ENCODE measurements around the gene MATR3.
"Not testable (repeated sequence)": the region's sequence is repeated elsewhere in the genome, so short reads cannot be mapped to it uniquely, and the experiment has no call there.

MATR3 gene

DNA sequence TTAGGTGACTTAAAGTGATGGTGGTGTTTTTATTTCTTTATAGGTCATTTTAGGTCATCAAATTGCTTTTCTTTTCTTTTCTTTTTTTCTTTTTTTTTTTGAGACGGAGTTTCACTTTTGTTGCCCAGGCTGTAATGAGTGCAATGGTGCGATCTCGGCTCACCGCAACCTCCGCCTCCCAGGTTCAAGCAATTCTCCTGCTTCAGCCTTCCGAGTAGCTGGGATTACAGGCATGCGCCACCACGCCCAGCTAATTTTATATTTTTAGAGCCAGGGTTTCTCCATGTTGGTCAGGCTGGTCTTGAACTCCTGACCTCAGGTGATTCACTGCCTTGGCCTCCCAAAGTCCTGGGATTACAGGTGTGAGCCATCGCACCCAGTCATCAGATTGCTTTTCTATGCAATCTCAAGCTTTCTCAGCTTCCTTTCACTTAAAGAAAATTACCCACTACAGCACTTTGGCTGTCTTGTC, 17.2 kb downstream of the MATR3 start:
- H3K4me1 ChIP-seq (ENCODE audit: control insufficient read depth in 5 of 5, insufficient read depth in 5 of 5, low read length in 5 of 5): peaks cover 0 to 45% (median 18%) of the 10 kb centered on the region in 5 donors
- H3K27ac ChIP-seq (ENCODE audit: low read depth, low read length); H3K9me3 ChIP-seq (ENCODE audit: control insufficient read depth in 5 of 5, low read length in 5 of 5); H3K4me3 ChIP-seq (ENCODE audit: low read depth in 1 of 5, low read length in 5 of 5); H3K9ac ChIP-seq (ENCODE audit: low read length in 5 of 5); H3K36me3 ChIP-seq (ENCODE audit: control insufficient read depth in 5 of 5, insufficient read depth in 5 of 5, low read length in 5 of 5); H3K27me3 ChIP-seq (ENCODE audit: control insufficient read depth in 5 of 5, insufficient read depth in 4 of 5, low read length in 5 of 5): not testable (repeated sequence)

DNA sequence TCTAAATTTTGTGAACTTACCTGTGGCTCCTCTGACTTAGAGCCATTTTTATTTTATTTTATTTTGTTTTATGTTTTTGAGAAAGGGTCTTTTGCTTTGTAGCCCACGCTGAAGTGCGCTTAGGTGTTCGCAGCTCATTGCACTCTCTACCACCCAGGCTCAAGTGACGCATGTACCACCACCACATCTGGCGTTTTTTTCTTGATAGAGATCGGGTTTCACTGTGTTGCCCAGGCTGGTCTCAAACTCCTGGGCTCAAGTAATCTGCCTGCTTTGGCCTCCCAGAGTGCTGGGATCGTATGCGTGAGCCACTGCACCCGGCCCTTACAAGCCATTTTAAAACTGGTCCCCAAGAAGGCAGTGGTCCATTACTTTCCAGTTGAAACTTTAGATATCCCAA, 18.5 kb downstream of the MATR3 start:
- peaks cover 0 to 35% (median 13%) of the 10 kb centered on the region in 5 donors for H3K4me1 ChIP-seq (ENCODE audit: control insufficient read depth in 5 of 5, insufficient read depth in 5 of 5, low read length in 5 of 5)
- H3K4me3 ChIP-seq (ENCODE audit: low read depth in 1 of 5, low read length in 5 of 5): no peak overlapping the region
- H3K9ac ChIP-seq (ENCODE audit: low read length in 5 of 5): no peak overlapping the region
- H3K27ac ChIP-seq (ENCODE audit: low read depth, low read length): no peak overlapping the region
- H3K9me3 ChIP-seq (ENCODE audit: control insufficient read depth in 5 of 5, low read length in 5 of 5): no peaks in the 10 kb centered on the region
- no peaks in the 10 kb centered on the region for H3K27me3 ChIP-seq (ENCODE audit: control insufficient read depth in 5 of 5, insufficient read depth in 4 of 5, low read length in 5 of 5)
- peaks cover 13 to 14% (median 13%) of the 10 kb centered on the region in 5 donors for H3K36me3 ChIP-seq (ENCODE audit: control insufficient read depth in 5 of 5, insufficient read depth in 5 of 5, low read length in 5 of 5)

GRCh38 chr5:139314276-139314675, 20.7 kb downstream of the MATR3 start:
- no peaks in the 10 kb centered on the region for H3K27me3 ChIP-seq (ENCODE audit: control insufficient read depth in 5 of 5, insufficient read depth in 4 of 5, low read length in 5 of 5)
- H3K36me3 ChIP-seq (ENCODE audit: control insufficient read depth in 5 of 5, insufficient read depth in 5 of 5, low read length in 5 of 5): peaks cover 21 to 35% (median 27%) of the 10 kb centered on the region in 5 donors

DNA sequence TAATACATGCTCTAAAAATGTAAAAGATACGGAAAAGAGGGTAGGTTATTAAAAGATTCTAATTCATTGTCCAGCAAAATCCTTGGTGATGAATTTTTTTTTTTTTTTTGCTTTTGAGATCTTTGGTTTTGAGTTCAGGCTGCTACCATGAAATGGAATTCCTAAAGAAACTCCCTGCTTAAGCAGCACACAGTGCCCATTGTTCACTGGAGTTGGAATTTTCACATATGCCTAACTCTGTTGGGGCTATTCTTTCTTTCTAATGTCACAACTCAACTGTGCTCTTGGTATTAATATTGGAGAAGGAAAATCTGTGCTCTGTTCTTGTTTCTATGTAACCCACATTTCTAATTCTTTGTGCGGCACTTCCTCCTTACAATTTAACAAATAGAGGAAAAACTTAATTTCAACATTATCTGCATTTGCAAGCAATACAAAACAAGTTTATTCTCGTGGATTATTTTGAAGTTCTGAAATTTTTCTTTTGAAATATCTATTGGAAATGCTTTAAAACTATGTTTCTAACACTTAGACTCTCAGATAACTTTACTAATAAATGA, 21.6 kb downstream of the MATR3 start:
- no peak overlapping the region for H3K27ac ChIP-seq (ENCODE audit: low read depth, low read length)
- peaks cover 0 to 11% (median 3%) of the 10 kb centered on the region in 5 donors for H3K4me1 ChIP-seq (ENCODE audit: control insufficient read depth in 5 of 5, insufficient read depth in 5 of 5, low read length in 5 of 5)

More at GRCh38 chr5:139314276-139314675, 20.7 kb downstream of the MATR3 start:
- no peak overlapping the region for H3K9ac ChIP-seq (ENCODE audit: low read length in 5 of 5)
- no peaks in the 10 kb centered on the region for H3K9me3 ChIP-seq (ENCODE audit: control insufficient read depth in 5 of 5, low read length in 5 of 5)
- peaks cover 0 to 16% (median 3%) of the 10 kb centered on the region in 5 donors for H3K4me1 ChIP-seq (ENCODE audit: control insufficient read depth in 5 of 5, insufficient read depth in 5 of 5, low read length in 5 of 5)
- H3K4me3 ChIP-seq (ENCODE audit: low read depth in 1 of 5, low read length in 5 of 5): no peak overlapping the region
- H3K27ac ChIP-seq (ENCODE audit: low read depth, low read length): no peak overlapping the region

GRCh38 chr5:139335811-139336210, 42.3 kb downstream of the MATR3 start:
- H3K9me3 ChIP-seq (ENCODE audit: control insufficient read depth in 5 of 5, low read length in 5 of 5): no peaks in the 10 kb centered on the region
- H3K4me1 ChIP-seq (ENCODE audit: control insufficient read depth in 5 of 5, insufficient read depth in 5 of 5, low read length in 5 of 5): peaks cover 0 to 11% (median 9%) of the 10 kb centered on the region in 5 donors
- H3K27ac ChIP-seq (ENCODE audit: low read depth, low read length): no peak overlapping the region
- H3K36me3 ChIP-seq (ENCODE audit: control insufficient read depth in 5 of 5, insufficient read depth in 5 of 5, low read length in 5 of 5): peaks cover 8 to 24% (median 9%) of the 10 kb centered on the region in 5 donors
- H3K4me3 ChIP-seq (ENCODE audit: low read depth in 1 of 5, low read length in 5 of 5): no peak overlapping the region
- H3K27me3 ChIP-seq (ENCODE audit: control insufficient read depth in 5 of 5, insufficient read depth in 4 of 5, low read length in 5 of 5): no peaks in the 10 kb centered on the region
- H3K9ac ChIP-seq (ENCODE audit: low read length in 5 of 5): no peak overlapping the region

More for the DNA sequence above, 21.6 kb downstream of the MATR3 start:
- Histone ChIP-seq H3K4me3 (ENCODE audit: low read depth in 1 of 5, low read length in 5 of 5) (no peak overlapping the region), H3K9ac (ENCODE audit: low read length in 5 of 5) (no peak overlapping the region), H3K9me3 (ENCODE audit: control insufficient read depth in 5 of 5, low read length in 5 of 5) (no peaks in the 10 kb centered on the region), H3K27me3 (ENCODE audit: control insufficient read depth in 5 of 5, insufficient read depth in 4 of 5, low read length in 5 of 5) (no peaks in the 10 kb centered on the region), H3K36me3 (ENCODE audit: control insufficient read depth in 5 of 5, insufficient read depth in 5 of 5, low read length in 5 of 5) (peaks cover 21 to 42% (median 32%) of the 10 kb centered on the region in 5 donors)

- Histone ChIP-seq H3K9ac (ENCODE audit: low read length in 5 of 5) (no peak overlapping the region), H3K9me3 (ENCODE audit: control insufficient read depth in 5 of 5, low read length in 5 of 5) (no peaks in the 10 kb centered on the region), H3K36me3 (ENCODE audit: control insufficient read depth in 5 of 5, insufficient read depth in 5 of 5, low read length in 5 of 5) (peaks cover 0 to 3% (median 0%) of the 10 kb centered on the region in 5 donors), H3K4me1 (ENCODE audit: control insufficient read depth in 5 of 5, insufficient read depth in 5 of 5, low read length in 5 of 5) (peaks cover 4 to 36% (median 29%) of the 10 kb centered on the region in 5 donors), H3K27ac (ENCODE audit: low read depth, low read length) (no peak overlapping the region), H3K27me3 (ENCODE audit: control insufficient read depth in 5 of 5, insufficient read depth in 4 of 5, low read length in 5 of 5) (no peaks in the 10 kb centered on the region), H3K4me3 (ENCODE audit: low read depth in 1 of 5, low read length in 5 of 5) (no peak overlapping the region)
Measured at GRCh38 chr5:139340051-139340450, 46.5 kb downstream of the MATR3 start.

DNA sequence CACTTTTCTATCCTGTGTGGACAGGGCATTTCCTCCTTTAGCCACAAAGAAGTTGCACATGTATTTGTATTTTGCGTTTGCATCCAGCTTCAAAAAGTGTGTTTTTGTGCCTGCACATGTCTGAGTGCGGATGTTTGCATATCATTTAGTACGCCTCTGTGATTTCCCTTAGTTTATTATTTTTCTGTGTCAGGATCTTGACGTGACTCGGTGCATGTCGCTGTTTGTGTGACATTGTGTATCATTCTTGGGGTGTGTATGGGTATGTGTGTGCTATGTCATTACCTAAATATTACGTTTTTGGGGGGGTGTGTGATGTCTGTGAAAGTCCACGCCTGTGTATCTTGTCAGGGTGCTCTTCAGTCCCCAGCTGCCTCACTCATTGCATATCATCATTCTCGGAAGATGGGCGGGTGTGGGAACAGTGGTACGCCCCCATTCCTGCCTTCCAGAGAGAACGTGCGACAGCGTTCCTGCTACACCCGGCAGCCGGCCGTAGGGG, 47.7 kb downstream of the MATR3 start:
- H3K9me3 ChIP-seq (ENCODE audit: control insufficient read depth in 5 of 5, low read length in 5 of 5): no peaks in the 10 kb centered on the region
- H3K27ac ChIP-seq (ENCODE audit: low read depth, low read length): peak overlapping the region; percentile 99
- peaks cover 4 to 36% (median 29%) of the 10 kb centered on the region in 5 donors for H3K4me1 ChIP-seq (ENCODE audit: control insufficient read depth in 5 of 5, insufficient read depth in 5 of 5, low read length in 5 of 5)
- no peaks in the 10 kb centered on the region for H3K27me3 ChIP-seq (ENCODE audit: control insufficient read depth in 5 of 5, insufficient read depth in 4 of 5, low read length in 5 of 5)
- peak overlapping the region; percentile 87 to 99 (median 96) for H3K4me3 ChIP-seq (ENCODE audit: low read depth in 1 of 5, low read length in 5 of 5)
- H3K36me3 ChIP-seq (ENCODE audit: control insufficient read depth in 5 of 5, insufficient read depth in 5 of 5, low read length in 5 of 5): peaks cover 0 to 3% (median 0%) of the 10 kb centered on the region in 5 donors
- H3K9ac ChIP-seq (ENCODE audit: low read length in 5 of 5): peak overlapping the region in 4 of 5 donors; percentile 70 to 95 (median 74)

DNA sequence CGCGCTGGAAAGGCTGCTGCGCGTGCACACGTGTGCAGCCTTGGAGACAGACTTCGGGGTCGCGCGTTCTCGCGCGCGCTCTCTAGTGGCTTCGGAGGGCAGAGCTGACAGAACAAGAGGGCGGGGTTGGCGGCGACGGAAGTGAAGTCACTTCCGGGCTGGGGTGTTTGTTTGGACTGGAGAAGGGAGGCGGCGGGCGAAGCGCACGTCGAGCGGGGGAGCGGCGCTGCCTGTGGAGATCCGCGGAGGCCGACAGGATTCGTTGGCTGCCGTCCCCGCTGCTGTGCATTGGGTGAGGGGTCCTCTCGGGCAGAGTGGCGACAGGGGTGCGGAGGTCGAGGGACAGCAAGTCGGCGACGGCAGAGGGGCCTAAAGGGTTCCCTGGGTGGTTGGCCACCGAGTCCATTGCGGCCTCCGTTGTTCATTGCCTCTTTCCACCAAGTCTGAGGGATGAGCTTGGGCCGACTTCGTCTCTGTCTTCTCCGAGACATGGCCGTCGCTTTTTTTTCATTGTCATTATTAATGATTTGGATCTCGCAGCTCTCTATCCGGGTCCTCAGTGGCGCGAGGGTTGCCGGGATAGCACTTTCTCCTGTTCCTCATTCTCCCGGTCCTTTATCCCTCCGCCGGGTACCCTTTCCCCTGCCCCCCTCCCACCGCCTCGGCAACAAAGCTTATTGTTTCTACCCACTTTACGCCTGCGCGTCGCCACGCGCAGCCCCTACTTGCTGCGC, 48.3 kb downstream of the MATR3 start, which contains the start of gene PAIP2:
Gene PAIP2, plus strand, starts transcription at position 166 of the 734 bp plus-strand sequence. CDS start 21,931 bp downstream, outside the sequence.
- H3K4me1 ChIP-seq (ENCODE audit: control insufficient read depth in 5 of 5, insufficient read depth in 5 of 5, low read length in 5 of 5): peaks cover 4 to 36% (median 30%) of the 10 kb centered on the region in 5 donors

DNA sequence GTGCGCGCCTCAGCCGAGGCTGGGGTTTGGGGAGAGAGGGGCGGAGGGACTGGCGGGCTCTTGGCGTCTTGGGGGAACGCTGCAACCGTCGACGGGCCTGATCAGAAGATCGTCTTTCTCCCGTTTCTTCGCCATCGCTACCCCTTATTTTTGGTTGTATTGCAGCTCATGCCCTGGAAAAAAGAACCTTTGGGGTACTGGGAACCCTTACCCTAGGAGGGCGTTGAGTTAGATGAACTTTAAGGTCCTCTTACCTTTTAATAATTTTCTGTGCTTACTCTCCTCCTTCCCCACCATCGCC, 48.8 kb downstream of the MATR3 start:
- Histone ChIP-seq H3K27ac (ENCODE audit: low read depth, low read length) (peak overlapping the region; percentile 99), H3K4me1 (ENCODE audit: control insufficient read depth in 5 of 5, insufficient read depth in 5 of 5, low read length in 5 of 5) (peaks cover 4 to 36% (median 31%) of the 10 kb centered on the region in 5 donors), H3K36me3 (ENCODE audit: control insufficient read depth in 5 of 5, insufficient read depth in 5 of 5, low read length in 5 of 5) (peaks cover 0 to 3% (median 0%) of the 10 kb centered on the region in 5 donors), H3K9me3 (ENCODE audit: control insufficient read depth in 5 of 5, low read length in 5 of 5) (no peaks in the 10 kb centered on the region), H3K4me3 (ENCODE audit: low read depth in 1 of 5, low read length in 5 of 5) (peak overlapping the region; percentile 95 to 99 (median 97)), H3K9ac (ENCODE audit: low read length in 5 of 5) (peak overlapping the region; percentile 87 to 97 (median 95)), H3K27me3 (ENCODE audit: control insufficient read depth in 5 of 5, insufficient read depth in 4 of 5, low read length in 5 of 5) (no peaks in the 10 kb centered on the region)

More for the DNA sequence above, 48.3 kb downstream of the MATR3 start, which contains the start of gene PAIP2:
- H3K36me3 ChIP-seq (ENCODE audit: control insufficient read depth in 5 of 5, insufficient read depth in 5 of 5, low read length in 5 of 5): peaks cover 0 to 3% (median 0%) of the 10 kb centered on the region in 5 donors
- H3K27me3 ChIP-seq (ENCODE audit: control insufficient read depth in 5 of 5, insufficient read depth in 4 of 5, low read length in 5 of 5): no peaks in the 10 kb centered on the region
- H3K4me3 ChIP-seq (ENCODE audit: low read depth in 1 of 5, low read length in 5 of 5): peak within 1 kb of the TSS; percentile 95 to 99 (median 97)
- H3K9me3 ChIP-seq (ENCODE audit: control insufficient read depth in 5 of 5, low read length in 5 of 5): no peaks in the 10 kb centered on the region
- H3K27ac ChIP-seq (ENCODE audit: low read depth, low read length): peak within 1 kb of the TSS; percentile 99
- peak within 1 kb of the TSS; percentile 87 to 97 (median 95) for H3K9ac ChIP-seq (ENCODE audit: low read length in 5 of 5)

DNA sequence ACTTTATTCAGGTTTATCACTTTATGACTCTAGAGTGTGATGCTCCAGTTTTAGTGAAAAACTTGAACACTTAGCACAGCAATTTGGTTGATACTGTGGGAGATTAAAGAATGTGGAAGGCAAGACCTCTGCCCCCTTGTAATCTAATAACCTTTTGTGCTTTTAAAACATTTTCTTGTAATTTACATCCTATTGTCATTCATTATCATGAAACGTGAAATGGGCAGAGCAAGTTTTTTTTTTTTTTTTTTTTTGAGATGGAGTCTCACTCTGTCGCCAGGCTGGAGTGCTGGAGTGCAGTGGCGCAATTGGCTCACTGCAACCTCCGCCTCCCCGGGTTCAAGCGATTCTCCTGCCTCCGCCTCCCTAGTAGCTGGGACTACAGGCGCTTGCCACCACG, 49.9 kb downstream of the MATR3 start:
- Histone ChIP-seq H3K4me1 (ENCODE audit: control insufficient read depth in 5 of 5, insufficient read depth in 5 of 5, low read length in 5 of 5) (peaks cover 4 to 36% (median 31%) of the 10 kb centered on the region in 5 donors), H3K4me3 (ENCODE audit: low read depth in 1 of 5, low read length in 5 of 5) (peak overlapping the region in 4 of 5 donors; percentile 22 to 96 (median 61)), H3K9me3 (ENCODE audit: control insufficient read depth in 5 of 5, low read length in 5 of 5) (no peaks in the 10 kb centered on the region), H3K27me3 (ENCODE audit: control insufficient read depth in 5 of 5, insufficient read depth in 4 of 5, low read length in 5 of 5) (no peaks in the 10 kb centered on the region), H3K36me3 (ENCODE audit: control insufficient read depth in 5 of 5, insufficient read depth in 5 of 5, low read length in 5 of 5) (peaks cover 0 to 3% (median 0%) of the 10 kb centered on the region in 5 donors), H3K9ac (ENCODE audit: low read length in 5 of 5) (peak overlapping the region in 1 of 5 donors; percentile 93), H3K27ac (ENCODE audit: low read depth, low read length) (no peak overlapping the region)

Data from subcutaneous abdominal adipose tissue (tissue), 5 donors.